HCT116 (cell line): ENCODE results near the gene PLCB3.
A peak's percentile ranks its signal among the peaks of the same experiment; 100 is the strongest.

ENCODE experiments used
- CBX3 ChIP-seq: IDR thresholded peaks from 2 replicates; pipeline ENCODE4 v1.6.1; 2012; ENCODE audit warnings: low read depth
- CTCF ChIP-seq, 3 experiments: fragments of 200-600 bp in 1 of 3; sonication (generic) in 1 of 3; IDR thresholded peaks in 2 of 3; conservative IDR thresholded peaks in 1 of 3; 2 replicates each; pipeline ENCODE4 v1.5.1; 2012 to 2017; ENCODE audit warnings: low read depth in 2 of 3, low read length in 2 of 3, antibody characterized with exemption in 1 of 3, borderline replicate concordance in 1 of 3, control low read depth in 1 of 3, mild to moderate bottlenecking in 1 of 3, mixed read lengths in 1 of 3, mixed run types in 1 of 3, moderate library complexity in 1 of 3; ENCODE audit not compliant: insufficient read depth in 1 of 3
- EZH2 ChIP-seq: fragments of 200-600 bp; sonication (generic); IDR thresholded peaks from 2 replicates; pipeline ENCODE4 v1.6.1; 2017; ENCODE audit warnings: antibody characterized with exemption, mixed run types
- EZH2phosphoT487 ChIP-seq: fragments of 200-600 bp; IDR thresholded peaks from 2 replicates; pipeline ENCODE4 v1.6.1; 2018; ENCODE audit warnings: antibody characterized with exemption, borderline replicate concordance
- MAX ChIP-seq: IDR thresholded peaks from 2 replicates; pipeline ENCODE4 v1.6.1; 2012
- POLR2A ChIP-seq: IDR thresholded peaks from 2 replicates; pipeline ENCODE4 v1.7.0; 2011; ENCODE audit warnings: borderline replicate concordance; ENCODE audit not compliant: insufficient read depth, insufficient read length; ENCODE audit errors: extremely low read depth
- POLR2AphosphoS5 ChIP-seq: IDR thresholded peaks from 2 replicates; pipeline ENCODE4 v1.6.1; 2011; ENCODE audit warnings: mild to moderate bottlenecking, low read depth, low read length, moderate library complexity
- SP1 ChIP-seq: IDR thresholded peaks from 2 replicates; pipeline ENCODE4 v1.6.1; 2012; ENCODE audit warnings: low read depth
- ZBTB33 ChIP-seq: IDR thresholded peaks from 2 replicates; pipeline ENCODE4 v1.6.1; 2011; ENCODE audit warnings: mild to moderate bottlenecking, low read length, moderate library complexity; ENCODE audit not compliant: insufficient replicate concordance; ENCODE audit errors: extremely low read depth
- ZFX ChIP-seq: fragments of 450-650 bp; IDR thresholded peaks from 2 replicates; pipeline ENCODE4 v1.6.1; 2017

GRCh38 chr11:64234647-64235379, 16.5 kb upstream of the PLCB3 start:
- TF ChIP-seq POLR2A (peak; percentile 22), CTCF (IDR thresholded peaks at IDR 0.05 in 2 of 3, conservative IDR thresholded peaks at IDR 0.05 in 1 of 3; ENCODE audit: borderline replicate concordance in 1 of 3, insufficient read depth in 1 of 3, low read depth in 2 of 3, low read length in 2 of 3) (no peak), ZFX (no peak), EZH2 (no peak), MAX (no peak), EZH2phosphoT487 (no peak), SP1 (no peak), POLR2AphosphoS5 (peak; percentile 60), ZBTB33 (no peak), CBX3 (no peak)
